HTERT RPE-1 (cell line): Measurements from ENCODE around the gene TXLNA.

Source experiments
- in situ Hi-C: fragments of 300-500 bp; cut with MboI; formaldehyde crosslinking; loops from 4 replicates; pipeline ENCODE4 v1.14.3; 2020; ENCODE audit warnings: low sequenced_read_pairs

The TXLNA gene

GRCh38 chr1:32242341-32242851 lies 62.9 kb downstream of the TXLNA start:
- in situ Hi-C loops, result no loop called here

GRCh38 chr1:32246888-32247273 lies 67.4 kb downstream of the TXLNA start, which contains the start of gene FAM167B:
TSS of gene FAM167B (plus strand) at chr1:32247222. CDS start at chr1:32247422, 200 bp downstream.
- in situ Hi-C loops, result no loop called here

- in situ Hi-C loops, result no loop called here
Measured at GRCh38 chr1:32247452-32247851, 68.0 kb downstream of the TXLNA start.
